Adrenal gland (tissue), 12 donors: ENCODE measurements around the gene DOHH. TPM values are rescaled to one million over a fixed set of nuclear protein-coding genes. Genes with fewer than 3 reads are reported as not detected.
A peak's percentile ranks its signal among the peaks of the same experiment; 100 is the strongest.

Experiments
- DNase-seq, 7 donors: peaks; one replicate each; pipeline ENCODE4 v3.0.0-alpha.2; 2019 to 2020
- H3K27ac ChIP-seq, 5 donors: fragments of 200-600 bp; sonication (generic) in 4 of 5; 1 replicate in 3 of 5; 2 replicates in 2 of 5; pipeline versions ENCODE4 v1.5.1 to v1.8.0; 2016 to 2020; ENCODE audit warnings: mild to moderate bottlenecking in 1 of 5
- H3K27me3 ChIP-seq: fragments of 200-600 bp; 2 replicates; pipeline ENCODE4 v1.8.0; 2021
- H3K36me3 ChIP-seq, 2 donors: fragments of 200-600 bp; replicated peaks in 1 of 2; 1 replicate in 1 of 2; 2 replicates in 1 of 2; pipeline versions ENCODE4 v1.5.1 to v1.8.0; 2018 to 2022
- H3K4me1 ChIP-seq, 2 donors: fragments of 200-600 bp; replicated peaks in 1 of 2; 1 replicate in 1 of 2; 2 replicates in 1 of 2; pipeline versions ENCODE4 v1.5.1 to v1.8.0; 2018 to 2021
- H3K4me3 ChIP-seq, 4 donors: fragments of 200-600 bp; sonication (generic) in 3 of 4; one replicate each; pipeline ENCODE4 v1.5.1; 2016 to 2018
- H3K9me3 ChIP-seq, 3 donors: fragments of 200-600 bp; sonication (generic) in 1 of 3; replicated peaks in 1 of 3; 1 replicate in 2 of 3; 2 replicates in 1 of 3; pipeline versions ENCODE4 v1.5.1 to v1.8.0; 2016 to 2021
- CTCF ChIP-seq, 6 experiments: fragments of 450-650 bp in 4 of 6; fragments of 200-600 bp in 2 of 6; sonication (generic) in 1 of 6; IDR thresholded peaks; 1 replicate in 5 of 6; 2 replicates in 1 of 6; pipeline versions ENCODE4 v1.5.1 to v1.8.0; 2016 to 2021; ENCODE audit warnings: antibody characterized with exemption in 6 of 6, mild to moderate bottlenecking in 2 of 6, moderate library complexity in 1 of 6
- POLR2A ChIP-seq, 2 donors: fragments of 450-650 bp; IDR thresholded peaks; one replicate each; pipeline ENCODE4 v1.6.1; 2017; ENCODE audit warnings: antibody characterized with exemption in 2 of 2, mild to moderate bottlenecking in 2 of 2, moderate library complexity in 1 of 2
- WGBS, 4 donors: extraction: QIAGEN DNeasy Blood & Tissue Kit in 2 of 4; methylation state at CpG; one replicate each; pipeline versions ENCODE4 v1.1.5 to v1.1.7; 2013 to 2017; 5-methylcytosine and 5-hydroxymethylcytosine counted together
- intact Hi-C, 2 donors: fragments of 100-400 bp; cut with DNase I; formaldehyde crosslinking; loops; one replicate each; pipeline versions ENCODE4 v1.14.1 to v1.15.0; 2022 to 2023
- polyA plus RNA-seq, 3 donors: library from polyadenylated mRNA; stranded (reverse); fragments of 200-250 nt in 2 of 3; fragments of 350-450 nt in 1 of 3; fragmentation: Illumina TruSeq in 1 of 3; extraction: RNeasy Lipid Tissue Mini Kit (QIAGEN cat#74804) in 1 of 3; gene quantifications; one replicate each; pipeline ENCODE4 v1.2.3, GENCODE V29; 2013 to 2014
- total RNA-seq, 9 donors: library from RNA; depleted of rRNA in 4 of 9; stranded (reverse); fragments of >200 nt in 4 of 9; fragments of 120-200 nt in 1 of 9; fragmentation: NEBNext Ultra II Directional in 1 of 9; extraction: Animal tissue kit (Norgen Biotek cat#: 25700) in 1 of 9; gene quantifications; one replicate each; pipeline versions ENCODE4 v1.1.0 to v1.2.4, GENCODE V29; 2013 to 2023
- donor health status: healthy with polysubstance abuse.
- donor health status: Bipolar disorder and iron deficiency.
- donor health status: DM: yes; HTN: yes; CAD: no.
- donor health status: DM: no; HTN: no; CAD: no.
- donor health status: DM: no; HTN: no; CAD: no.
- donor health status: DM: yes; HTN: yes; CAD: no.

The DOHH gene
- total and polyA plus RNA-seq, 12 donors, result 0.92 to 22.8 (median 13.8) TPM

GRCh38 chr19:3513229-3514140 lies 13.0 kb upstream of the DOHH start:
- peak; percentile 79 to 91 (median 88) for DNase-seq
- H3K4me1 ChIP-seq, result peaks cover 38 to 56% of the 10 kb centered on the region in 2 donors
- TF ChIP-seq CTCF (IDR thresholded peaks at IDR 0.05), result peak in 5 of 6 experiments; percentile 9 to 38 (median 32)
- TF ChIP-seq POLR2A (IDR thresholded peaks at IDR 0.05), result no peak
- peaks cover 0 to 14% of the 10 kb centered on the region in 2 donors for H3K36me3 ChIP-seq
- 54 to 66% (median 60%) methylated on average over 12 to 23 of the region's 23 CpGs for WGBS, 4 donors
- peak overlapping the region; percentile 0 to 75 (median 38) for H3K27ac ChIP-seq
- H3K9me3 ChIP-seq, result no peaks in the 10 kb centered on the region
- H3K27me3 ChIP-seq, result no peaks in the 10 kb centered on the region
- intact Hi-C loops, result no loop called here
- H3K4me3 ChIP-seq, result no peak overlapping the region

- Histone ChIP-seq H3K4me3 (no peak overlapping the region), H3K27me3 (no peaks in the 10 kb centered on the region), H3K4me1 (peaks cover 38 to 51% of the 10 kb centered on the region in 2 donors), H3K27ac (peak overlapping the region in 3 of 5 donors; percentile 0 to 75 (median 72)), H3K9me3 (no peaks in the 10 kb centered on the region), H3K36me3 (peaks cover 0 to 14% of the 10 kb centered on the region in 2 donors)
- WGBS, 4 donors, result 62 to 81% (median 66%) methylated on average over 13 to 17 of the region's 17 CpGs
- TF ChIP-seq POLR2A (IDR thresholded peaks at IDR 0.05), result no peak
- TF ChIP-seq CTCF (IDR thresholded peaks at IDR 0.05), result no peak
- intact Hi-C loops, result no loop called here
- DNase-seq, result peak in 6 of 7 donors; percentile 44 to 79 (median 60)
These were observed 12.2 kb upstream of the DOHH start for GRCh38 chr19:3512562-3513228.

GRCh38 chr19:3511506-3512251 lies 11.2 kb upstream of the DOHH start:
- WGBS, 4 donors, result 60 to 72% (median 66%) methylated on average over 21 to 26 of the region's 26 CpGs
- TF ChIP-seq CTCF (IDR thresholded peaks at IDR 0.05) (no peak), POLR2A (IDR thresholded peaks at IDR 0.05) (no peak)
- Histone ChIP-seq H3K27me3 (no peaks in the 10 kb centered on the region), H3K36me3 (peaks cover 0 to 14% of the 10 kb centered on the region in 2 donors), H3K4me3 (no peak overlapping the region), H3K9me3 (no peaks in the 10 kb centered on the region), H3K4me1 (peaks cover 40 to 47% of the 10 kb centered on the region in 2 donors), H3K27ac (peak overlapping the region in 2 of 5 donors; percentile 72 to 75)
- intact Hi-C loops, result no loop called here
- DNase-seq, result peak in 1 of 7 donors; percentile 26
